Posterior vena cava (tissue), 2 donors: Measurements from ENCODE around the gene TOX2. TPM values are rescaled to one million over a fixed set of nuclear protein-coding genes. Genes with fewer than 3 reads are reported as not detected.

Experiments
- DNase-seq: peaks from one replicate; pipeline ENCODE4 v3.0.0-alpha.2; 2020; ENCODE audit warnings: low spot score
- intact Hi-C, 2 donors: fragments of 100-400 bp; cut with DNase I; formaldehyde crosslinking; loops; one replicate each; pipeline versions ENCODE4 v1.14.1 to v1.14.2; 2022 to 2023
- total RNA-seq, 2 donors: library from RNA; stranded (reverse); fragmentation: NEBNext Ultra II Directional; extraction: Animal tissue kit (Norgen Biotek cat#: 25700); gene quantifications; one replicate each; pipeline ENCODE4 v1.2.1, GENCODE V29; 2021
- donor health status: DM: yes; HTN: yes; CAD: no.
- donor health status: DM: yes; HTN: yes; CAD: no.

Gene TOX2
- total RNA-seq, 2 donors from 2014 or later = 1.1 to 1.5 TPM

GRCh38 chr20:44006578-44006977 is 91.9 kb downstream of the TOX2 start:
- intact Hi-C loops = no loop called here
- no peak for DNase-seq

GRCh38 chr20:44008806-44009678 is 94.4 kb downstream of the TOX2 start:
- intact Hi-C loops = no loop called here
- no peak for DNase-seq

GRCh38 chr20:44009679-44009992 is 95.0 kb downstream of the TOX2 start:
- DNase-seq = no peak
- intact Hi-C loops = no loop called here

- intact Hi-C loops = no loop called here
- DNase-seq = no peak
These were observed 95.6 kb downstream of the TOX2 start for GRCh38 chr20:44010162-44010704.

GRCh38 chr20:44011251-44011940 is 96.7 kb downstream of the TOX2 start:
- intact Hi-C loops = no loop called here
- peak; percentile 48 for DNase-seq

- intact Hi-C loops = no loop called here
- no peak for DNase-seq
These were observed 98.0 kb downstream of the TOX2 start for GRCh38 chr20:44012466-44013226.

- no peak for DNase-seq
- intact Hi-C loops = no loop called here
These were observed 100.4 kb downstream of the TOX2 start for GRCh38 chr20:44014807-44015732.

GRCh38 chr20:44015733-44016103 is 101.1 kb downstream of the TOX2 start:
- intact Hi-C loops = no loop called here
- DNase-seq = no peak

- intact Hi-C loops = no loop called here
- no peak for DNase-seq
These were observed 101.9 kb downstream of the TOX2 start for GRCh38 chr20:44016525-44016924.

GRCh38 chr20:44017211-44017610 is 102.6 kb downstream of the TOX2 start:
- intact Hi-C loops = no loop called here
- DNase-seq = no peak

GRCh38 chr20:44017905-44018258 is 103.2 kb downstream of the TOX2 start:
- intact Hi-C loops = no loop called here
- DNase-seq = no peak

GRCh38 chr20:44018259-44018941 is 103.7 kb downstream of the TOX2 start:
- peak; percentile 54 for DNase-seq
- intact Hi-C loops = no loop called here

- no peak for DNase-seq
- intact Hi-C loops = no loop called here
These were observed 104.4 kb downstream of the TOX2 start for GRCh38 chr20:44018942-44019637.

GRCh38 chr20:44019638-44020335 is 105.1 kb downstream of the TOX2 start:
- no peak for DNase-seq

GRCh38 chr20:44020406-44021148 is 105.9 kb downstream of the TOX2 start:
- DNase-seq = no peak
- intact Hi-C loops = no loop called here

More at GRCh38 chr20:44019638-44020335, 105.1 kb downstream of the TOX2 start:
- intact Hi-C loops = no loop called here

- no peak for DNase-seq
- intact Hi-C loops = no loop called here
These were observed 106.5 kb downstream of the TOX2 start for GRCh38 chr20:44021186-44021585.

- intact Hi-C loops = no loop called here
- no peak for DNase-seq
These were observed 107.2 kb downstream of the TOX2 start for GRCh38 chr20:44021900-44022299.
